HepG2 (cell line): ENCODE data around the gene PKD1L1. TPM values are rescaled to one million over a fixed set of nuclear protein-coding genes. Genes with fewer than 3 reads are reported as not detected.
A peak's percentile ranks its signal among the peaks of the same experiment; 100 is the strongest.

Experiments
- BRD4 ChIP-seq: sonication (generic); formaldehyde crosslinking; IDR thresholded peaks from 2 replicates; pipeline ENCODE4 v1.4.0; 2020; ENCODE audit warnings: missing genetic modification reagents
- ETV5 ChIP-seq: IDR thresholded peaks from 2 replicates; pipeline ENCODE4 v1.6.1; 2018; ENCODE audit warnings: missing biosample characterization, missing genetic modification reagents, inconsistent platforms, borderline replicate concordance
- FOSL1 ChIP-seq: sonication (generic); formaldehyde crosslinking; IDR thresholded peaks from 2 replicates; pipeline ENCODE4 v1.9.0; 2021; ENCODE audit warnings: missing genetic modification reagents, borderline replicate concordance
- FOXA1 ChIP-seq, 2 experiments: fragments of 450-650 bp in 1 of 2; sonication (generic) in 1 of 2; formaldehyde crosslinking in 1 of 2; IDR thresholded peaks; 2 replicates each; pipeline versions ENCODE4 v1.4.0 to v1.6.1; 2016 to 2020; ENCODE audit warnings: missing genetic modification reagents in 1 of 2
- HOXA7 ChIP-seq: sonication (generic); formaldehyde crosslinking; IDR thresholded peaks from 2 replicates; pipeline ENCODE4 v1.8.1; 2022; ENCODE audit warnings: mild to moderate bottlenecking, missing genetic modification reagents, moderate library complexity
- JUN ChIP-seq: sonication (generic); formaldehyde crosslinking; IDR thresholded peaks from 2 replicates; pipeline ENCODE4 v1.4.0; 2020; ENCODE audit warnings: mild to moderate bottlenecking, missing genetic modification reagents
- KLF15 ChIP-seq: sonication (generic); formaldehyde crosslinking; IDR thresholded peaks from 2 replicates; pipeline ENCODE4 v1.8.1; 2023; ENCODE audit warnings: borderline replicate concordance, mild to moderate bottlenecking, inconsistent platforms, missing genetic modification reagents, mixed read lengths
- NCOA5 ChIP-seq: sonication (generic); formaldehyde crosslinking; IDR thresholded peaks from 2 replicates; pipeline ENCODE4 v1.4.0; 2020; ENCODE audit warnings: missing genetic modification reagents
- NR1H2 ChIP-seq: sonication (generic); formaldehyde crosslinking; IDR thresholded peaks from 2 replicates; pipeline ENCODE4 v1.8.1; 2022; ENCODE audit warnings: low read depth, missing genetic modification reagents, borderline replicate concordance
- RXRB ChIP-seq: IDR thresholded peaks from 2 replicates; pipeline ENCODE4 v1.6.1; 2016; ENCODE audit warnings: borderline replicate concordance, missing genetic modification reagents, missing compliant biosample characterization
- SAFB2 ChIP-seq: sonication (generic); formaldehyde crosslinking; IDR thresholded peaks from 2 replicates; pipeline ENCODE4 v1.5.1; 2020; ENCODE audit warnings: missing genetic modification reagents, low read depth, mild to moderate bottlenecking, borderline replicate concordance
- SCMH1 ChIP-seq: sonication (generic); formaldehyde crosslinking; IDR thresholded peaks from 2 replicates; pipeline ENCODE4 v1.9.0; 2021; ENCODE audit warnings: missing genetic modification reagents, mild to moderate bottlenecking, borderline replicate concordance
- ZBTB20 ChIP-seq: sonication (generic); formaldehyde crosslinking; IDR thresholded peaks from 2 replicates; pipeline ENCODE4 v1.8.1; 2023; ENCODE audit warnings: missing genetic modification reagents, low read depth, mild to moderate bottlenecking, borderline replicate concordance
- ZBTB7B ChIP-seq: sonication (generic); formaldehyde crosslinking; IDR thresholded peaks from 2 replicates; pipeline ENCODE4 v1.4.0; 2020; ENCODE audit warnings: missing genetic modification reagents
- ZNF367 ChIP-seq: sonication (generic); formaldehyde crosslinking; IDR thresholded peaks from 2 replicates; pipeline ENCODE4 v1.4.0; 2020; ENCODE audit warnings: missing genetic modification reagents, borderline replicate concordance
- ZNF724P ChIP-seq: sonication (generic); formaldehyde crosslinking; IDR thresholded peaks from 2 replicates; pipeline ENCODE4 v1.8.0; 2022; ENCODE audit warnings: missing genetic modification reagents, borderline replicate concordance
- ZNF737 ChIP-seq: sonication (generic); formaldehyde crosslinking; IDR thresholded peaks from 2 replicates; pipeline ENCODE4 v1.5.0; 2020; ENCODE audit warnings: missing genetic modification reagents, mild to moderate bottlenecking, borderline replicate concordance
- ZNF776 ChIP-seq: sonication (generic); formaldehyde crosslinking; IDR thresholded peaks from 2 replicates; pipeline ENCODE4 v1.4.0; 2020; ENCODE audit warnings: mild to moderate bottlenecking, missing genetic modification reagents
- ZNF841 ChIP-seq: sonication (generic); formaldehyde crosslinking; IDR thresholded peaks from 2 replicates; pipeline ENCODE4 v1.8.1; 2023; ENCODE audit warnings: missing genetic modification reagents, borderline replicate concordance
- ZSCAN21 ChIP-seq: sonication (generic); formaldehyde crosslinking; IDR thresholded peaks from 2 replicates; pipeline ENCODE4 v1.8.0; 2022; ENCODE audit warnings: mild to moderate bottlenecking, missing genetic modification reagents, moderate library complexity, borderline replicate concordance
- polyA plus RNA-seq, 8 experiments: library from polyadenylated mRNA; depleted of rRNA in 3 of 8; stranded (reverse) in 7 of 8; unstranded in 1 of 8; fragments of >200 nt; fragmentation: Illumina TruSeq in 4 of 8; extraction: Trizol in 4 of 8; gene quantifications; 2 replicates each; pipeline versions ENCODE4 v1.2.1 to v1.2.3, GENCODE V29; 2011 to 2016; ENCODE audit warnings: low read depth in 4 of 8, missing spikeins in 1 of 8, mixed read lengths in 1 of 8; ENCODE audit not compliant: insufficient read depth in 1 of 8
- total RNA-seq, 5 experiments: library from RNA; depleted of rRNA; stranded (reverse); fragments of >200 nt; fragmentation: Illumina TruSeq; extraction: Trizol; gene quantifications; 2 replicates each; pipeline ENCODE4 v1.2.3, GENCODE V29; 2016; ENCODE audit warnings: low read depth in 1 of 5
- TF ChIP-seq, protein P1 (sequence below): sonication (generic); formaldehyde crosslinking; IDR thresholded peaks from 2 replicates; pipeline ENCODE4 v1.4.0; 2020; ENCODE audit warnings: missing genetic modification reagents
- TF ChIP-seq, protein P2 (sequence below): sonication (generic); formaldehyde crosslinking; IDR thresholded peaks from 2 replicates; pipeline ENCODE4 v1.5.0; 2020; ENCODE audit warnings: missing genetic modification reagents
- TF ChIP-seq, protein P3 (sequence below): sonication (generic); formaldehyde crosslinking; IDR thresholded peaks from 2 replicates; pipeline ENCODE4 v1.9.0; 2021; ENCODE audit warnings: missing genetic modification reagents, mild to moderate bottlenecking, borderline replicate concordance
- TF ChIP-seq, protein P4 (sequence below): sonication (generic); formaldehyde crosslinking; IDR thresholded peaks from 2 replicates; pipeline ENCODE4 v1.8.0; 2022; ENCODE audit warnings: low read depth, missing genetic modification reagents

The PKD1L1 gene
- total and polyA plus RNA-seq, 2 of the 13 experiments (the other 11 are each of a cell fraction or from before 2014, with no cell fraction given): 0.01 TPM; not detected in 1

DNA sequence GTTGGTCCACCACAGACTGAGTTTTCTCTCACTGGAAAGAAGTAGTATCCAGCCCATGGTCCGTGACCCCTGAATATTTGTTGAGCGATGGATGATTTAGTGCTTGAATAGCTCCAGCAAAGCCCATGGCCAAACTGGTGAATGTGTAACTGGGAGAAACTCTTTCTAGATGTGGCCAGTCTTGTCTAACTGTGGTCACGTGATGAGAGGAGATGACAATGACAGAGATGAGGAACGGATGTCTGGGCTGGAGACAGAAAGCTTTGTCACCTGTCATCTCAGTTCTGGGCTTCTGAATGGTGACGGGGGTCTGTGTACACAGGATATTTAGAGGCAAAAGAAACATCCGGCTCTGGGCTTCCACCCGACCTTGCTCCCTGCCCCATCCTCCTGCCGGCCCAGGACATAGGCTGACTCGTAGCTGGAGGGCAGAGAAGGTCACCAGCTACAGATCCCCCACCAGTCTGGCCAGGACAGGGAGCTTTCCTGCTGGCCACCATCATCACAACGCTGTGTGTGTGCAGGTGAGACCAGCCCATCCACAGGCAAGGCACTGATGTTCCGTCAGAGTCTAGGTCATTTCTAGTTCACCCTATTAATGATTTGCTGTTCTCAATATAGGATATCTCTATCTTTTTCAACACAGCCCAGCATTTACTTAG is 213.8 kb downstream of the PKD1L1 start (continued):
- TF ChIP-seq KLF15 (CRISPR knock-in tag) (no peak), ZBTB7B (peak; percentile 99), ZNF841 (CRISPR knock-in tag) (no peak), ZNF367 (CRISPR knock-in tag) (no peak), ZBTB20 (CRISPR knock-in tag) (peak; percentile 93; the same call in 1 of the 2 replicates), ZNF776 (no peak), HOXA7 (CRISPR knock-in tag) (no peak), RXRB (peak; percentile 97), ZNF737 (CRISPR knock-in tag) (no peak), NR1H2 (no peak; the same call in 1 of the 2 replicates), SAFB2 (no peak; the same call in 1 of the 2 replicates), JUN (CRISPR knock-in tag) (peak; percentile 76; the same call in 1 of the 2 replicates), NCOA5 (CRISPR knock-in tag) (no peak), FOXA1 (IDR thresholded peaks at IDR 0.05) (peak; percentile 72), FOXA1 (CRISPR knock-in tag; IDR thresholded peaks at IDR 0.05) (peak; percentile 96), FOSL1 (peak; percentile 48; the same call in 1 of the 2 replicates), BRD4 (CRISPR knock-in tag) (peak; percentile 80; the same call in 1 of the 2 replicates), SCMH1 (CRISPR knock-in tag) (no peak), ZSCAN21 (CRISPR knock-in tag) (no peak; the same call in 1 of the 2 replicates), ETV5 (CRISPR knock-in tag) (peak; percentile 100), ZNF724P (CRISPR knock-in tag) (no peak)
- TF ChIP-seq, protein P1, sequence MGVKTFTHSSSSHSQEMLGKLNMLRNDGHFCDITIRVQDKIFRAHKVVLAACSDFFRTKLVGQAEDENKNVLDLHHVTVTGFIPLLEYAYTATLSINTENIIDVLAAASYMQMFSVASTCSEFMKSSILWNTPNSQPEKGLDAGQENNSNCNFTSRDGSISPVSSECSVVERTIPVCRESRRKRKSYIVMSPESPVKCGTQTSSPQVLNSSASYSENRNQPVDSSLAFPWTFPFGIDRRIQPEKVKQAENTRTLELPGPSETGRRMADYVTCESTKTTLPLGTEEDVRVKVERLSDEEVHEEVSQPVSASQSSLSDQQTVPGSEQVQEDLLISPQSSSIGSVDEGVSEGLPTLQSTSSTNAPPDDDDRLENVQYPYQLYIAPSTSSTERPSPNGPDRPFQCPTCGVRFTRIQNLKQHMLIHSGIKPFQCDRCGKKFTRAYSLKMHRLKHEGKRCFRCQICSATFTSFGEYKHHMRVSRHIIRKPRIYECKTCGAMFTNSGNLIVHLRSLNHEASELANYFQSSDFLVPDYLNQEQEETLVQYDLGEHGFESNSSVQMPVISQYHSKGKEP (CRISPR knock-in tag): no peak
- TF ChIP-seq, protein P2, sequence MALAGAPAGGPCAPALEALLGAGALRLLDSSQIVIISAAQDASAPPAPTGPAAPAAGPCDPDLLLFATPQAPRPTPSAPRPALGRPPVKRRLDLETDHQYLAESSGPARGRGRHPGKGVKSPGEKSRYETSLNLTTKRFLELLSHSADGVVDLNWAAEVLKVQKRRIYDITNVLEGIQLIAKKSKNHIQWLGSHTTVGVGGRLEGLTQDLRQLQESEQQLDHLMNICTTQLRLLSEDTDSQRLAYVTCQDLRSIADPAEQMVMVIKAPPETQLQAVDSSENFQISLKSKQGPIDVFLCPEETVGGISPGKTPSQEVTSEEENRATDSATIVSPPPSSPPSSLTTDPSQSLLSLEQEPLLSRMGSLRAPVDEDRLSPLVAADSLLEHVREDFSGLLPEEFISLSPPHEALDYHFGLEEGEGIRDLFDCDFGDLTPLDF: 0 out of 2 replicates have a peak, but pooled peaks have one; percentile 26
- TF ChIP-seq, protein P3, sequence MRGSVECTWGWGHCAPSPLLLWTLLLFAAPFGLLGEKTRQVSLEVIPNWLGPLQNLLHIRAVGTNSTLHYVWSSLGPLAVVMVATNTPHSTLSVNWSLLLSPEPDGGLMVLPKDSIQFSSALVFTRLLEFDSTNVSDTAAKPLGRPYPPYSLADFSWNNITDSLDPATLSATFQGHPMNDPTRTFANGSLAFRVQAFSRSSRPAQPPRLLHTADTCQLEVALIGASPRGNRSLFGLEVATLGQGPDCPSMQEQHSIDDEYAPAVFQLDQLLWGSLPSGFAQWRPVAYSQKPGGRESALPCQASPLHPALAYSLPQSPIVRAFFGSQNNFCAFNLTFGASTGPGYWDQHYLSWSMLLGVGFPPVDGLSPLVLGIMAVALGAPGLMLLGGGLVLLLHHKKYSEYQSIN (CRISPR knock-in tag): no peak
- TF ChIP-seq, protein P4, sequence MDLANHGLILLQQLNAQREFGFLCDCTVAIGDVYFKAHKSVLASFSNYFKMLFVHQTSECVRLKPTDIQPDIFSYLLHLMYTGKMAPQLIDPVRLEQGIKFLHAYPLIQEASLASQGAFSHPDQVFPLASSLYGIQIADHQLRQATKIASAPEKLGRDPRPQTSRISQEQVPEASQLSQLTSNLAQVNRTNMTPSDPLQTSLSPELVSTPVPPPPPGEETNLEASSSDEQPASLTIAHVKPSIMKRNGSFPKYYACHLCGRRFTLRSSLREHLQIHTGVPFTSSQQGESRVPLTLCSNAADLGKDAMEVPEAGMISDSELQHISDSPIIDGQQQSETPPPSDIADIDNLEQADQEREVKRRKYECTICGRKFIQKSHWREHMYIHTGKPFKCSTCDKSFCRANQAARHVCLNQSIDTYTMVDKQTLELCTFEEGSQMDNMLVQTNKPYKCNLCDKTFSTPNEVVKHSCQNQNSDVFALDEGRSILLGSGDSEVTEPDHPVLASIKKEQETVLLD (CRISPR knock-in tag): 0 out of 2 replicates have a peak, but pooled peaks have one; percentile 29
